ENCODE results near the gene MOB3B. TPM values are rescaled to one million over a fixed set of nuclear protein-coding genes. Genes with fewer than 3 reads are reported as not detected.

MOB3B gene
- total and polyA plus RNA-seq, 10 of the 15 experiments (the other 5 are each of a cell fraction or from before 2014, with no cell fraction given), result 0.44 to 2.7 (median 0.91) TPM

- CTCF ChIA-PET, result interaction anchor here (1.0 kb wide), 1 partner anchor 88 kb away, joined by 3 read pairs; no protein-coding TSS in a partner anchor
- no TSS peak for BruUV-seq (replicated peaks)
- no peak overlapping the region for H3K4me3 ChIP-seq
- no peak for FAIRE-seq
- 68% methylated on average over 4 of the region's 4 CpGs for WGBS (ENCODE audit: insufficient coverage, insufficient replicate concordance, low lambda C conversion rate, missing lambda C conversion rate)
- H3K4me2 ChIP-seq (ENCODE audit: control insufficient read depth, insufficient read depth), result no peak overlapping the region
- H4K20me1 ChIP-seq (ENCODE audit: control insufficient read depth, insufficient read depth), result no peaks in the 10 kb centered on the region
- POLR2A ChIA-PET, result no interaction called here
- H3K27me3 ChIP-seq (replicated peaks in 1 of 2; ENCODE audit: control insufficient read depth in 2 of 2, insufficient read depth in 2 of 2, low read length in 1 of 2), result no peaks in the 10 kb centered on the region
- intact Hi-C loops (cut with micrococcal nuclease; ENCODE audit: unreplicated experiment), result loop anchor here (5.0 kb wide), 1 partner anchor 85 kb away; the partner anchor contains the start of gene MOB3B
- ATAC-seq, result no peak
- no peaks in the 10 kb centered on the region; the same call in 1 of the 3 replicates for H3K9me3 ChIP-seq (replicated peaks; ENCODE audit: control insufficient read depth, insufficient read depth, low read length)
- peaks cover 9% of the 10 kb centered on the region for H3K4me1 ChIP-seq (ENCODE audit: control insufficient read depth, insufficient read depth, low read length)
- H3K36me3 ChIP-seq (ENCODE audit: control insufficient read depth in 2 of 2, insufficient read depth in 2 of 2, low read length in 1 of 2), result no peaks in the 10 kb centered on the region
- H2AFZ ChIP-seq (ENCODE audit: control insufficient read depth, low read depth, low read length), result no peak overlapping the region
- H3K27ac ChIP-seq (ENCODE audit: control insufficient read depth, insufficient read depth), result no peak overlapping the region
- no peaks in the 10 kb centered on the region for H3K79me2 ChIP-seq (ENCODE audit: control insufficient read depth, insufficient read depth, low read length)
- RAD21 ChIA-PET (ENCODE audit: unreplicated experiment), result interaction anchor here (1.6 kb wide), 1 partner anchor 75 kb away, joined by 5 read pairs; no protein-coding TSS in a partner anchor
- TF ChIP-seq IRF4 (IDR thresholded peaks at IDR 0.05; ENCODE audit: low read depth, low read length) (no peak), SMC3 (IDR thresholded peaks at IDR 0.05; ENCODE audit: borderline replicate concordance, low read length) (no peak), MYB (IDR thresholded peaks at IDR 0.05; ENCODE audit: borderline replicate concordance, low read depth, low read length) (no peak), RAD51 (IDR thresholded peaks at IDR 0.05) (no peak), RAD21 (IDR thresholded peaks at IDR 0.05; ENCODE audit: insufficient read depth, low read depth, low read length) (no peak)
- TF ChIP-seq, protein P1, sequence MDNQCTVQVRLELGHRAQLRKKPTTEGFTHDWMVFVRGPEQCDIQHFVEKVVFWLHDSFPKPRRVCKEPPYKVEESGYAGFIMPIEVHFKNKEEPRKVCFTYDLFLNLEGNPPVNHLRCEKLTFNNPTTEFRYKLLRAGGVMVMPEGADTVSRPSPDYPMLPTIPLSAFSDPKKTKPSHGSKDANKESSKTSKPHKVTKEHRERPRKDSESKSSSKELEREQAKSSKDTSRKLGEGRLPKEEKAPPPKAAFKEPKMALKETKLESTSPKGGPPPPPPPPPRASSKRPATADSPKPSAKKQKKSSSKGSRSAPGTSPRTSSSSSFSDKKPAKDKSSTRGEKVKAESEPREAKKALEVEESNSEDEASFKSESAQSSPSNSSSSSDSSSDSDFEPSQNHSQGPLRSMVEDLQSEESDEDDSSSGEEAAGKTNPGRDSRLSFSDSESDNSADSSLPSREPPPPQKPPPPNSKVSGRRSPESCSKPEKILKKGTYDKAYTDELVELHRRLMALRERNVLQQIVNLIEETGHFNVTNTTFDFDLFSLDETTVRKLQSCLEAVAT (IDR thresholded peaks at IDR 0.05), result no peak
- SMC1A ChIA-PET (ENCODE audit: uncharacterized antibody, unreplicated experiment), result interaction anchor here (1.0 to 1.3 kb wide), 4 partner anchors 20 to 75 kb away, joined by 4 read pairs; no protein-coding TSS in a partner anchor
- in situ Hi-C loops (cut with MboI), result no loop called here
- DNase-seq (ENCODE audit: low read depth, low spot score), result no peak
- no peak overlapping the region for H3K9ac ChIP-seq (ENCODE audit: control insufficient read depth, insufficient read depth, low read length)
These were observed 87.2 kb downstream of the MOB3B start for GRCh38 chr9:27442464-27442863.

- WGBS (ENCODE audit: insufficient coverage, insufficient replicate concordance, low lambda C conversion rate, missing lambda C conversion rate), result 40% methylated on average over 4 of the region's 4 CpGs
- no peaks in the 10 kb centered on the region for H3K36me3 ChIP-seq (ENCODE audit: control insufficient read depth in 2 of 2, insufficient read depth in 2 of 2, low read length in 1 of 2)
- peak; percentile 62 for FAIRE-seq
- ChIA-PET SMC1A (ENCODE audit: uncharacterized antibody, unreplicated experiment) (no interaction called here), CTCF (no interaction called here), POLR2A (no interaction called here), RAD21 (ENCODE audit: unreplicated experiment) (interaction anchor here (1.6 kb wide), 1 partner anchor 74 kb away, joined by 5 read pairs; no protein-coding TSS in a partner anchor)
- peak overlapping the region; percentile 4; the same call in 1 of the 2 replicates for H3K4me2 ChIP-seq (ENCODE audit: control insufficient read depth, insufficient read depth)
- peak; percentile 48 for DNase-seq (ENCODE audit: low read depth, low spot score)
- in situ Hi-C loops (cut with MboI), result no loop called here
- no peaks in the 10 kb centered on the region for H3K79me2 ChIP-seq (ENCODE audit: control insufficient read depth, insufficient read depth, low read length)
- intact Hi-C loops (cut with micrococcal nuclease; ENCODE audit: unreplicated experiment), result loop anchor here (2.0 to 5.0 kb wide), 2 partner anchors 63 to 86 kb away; partner anchors contain the start of gene MOB3B
- no peak overlapping the region for H3K9ac ChIP-seq (ENCODE audit: control insufficient read depth, insufficient read depth, low read length)
- H3K27ac ChIP-seq (ENCODE audit: control insufficient read depth, insufficient read depth), result no peak overlapping the region
- H3K9me3 ChIP-seq (replicated peaks; ENCODE audit: control insufficient read depth, insufficient read depth, low read length), result no peaks in the 10 kb centered on the region; the same call in 1 of the 3 replicates
- peaks cover 9% of the 10 kb centered on the region for H3K4me1 ChIP-seq (ENCODE audit: control insufficient read depth, insufficient read depth, low read length)
- no peaks in the 10 kb centered on the region for H4K20me1 ChIP-seq (ENCODE audit: control insufficient read depth, insufficient read depth)
- H3K27me3 ChIP-seq (replicated peaks in 1 of 2; ENCODE audit: control insufficient read depth in 2 of 2, insufficient read depth in 2 of 2, low read length in 1 of 2), result no peaks in the 10 kb centered on the region
- peak; percentile 99 for ATAC-seq
- no TSS peak for BruUV-seq (replicated peaks)
- H3K4me3 ChIP-seq, result no peak overlapping the region
- H2AFZ ChIP-seq (ENCODE audit: control insufficient read depth, low read depth, low read length), result no peak overlapping the region
- TF ChIP-seq CBFB (IDR thresholded peaks at IDR 0.05; ENCODE audit: low read depth) (0 out of 2 replicates have a peak, but pooled peaks have one; percentile 34), CREM (IDR thresholded peaks at IDR 0.05; ENCODE audit: low read depth) (0 out of 2 replicates have a peak, but pooled peaks have one; percentile 39), ATF2 (IDR thresholded peaks at IDR 0.05; ENCODE audit: low read length) (peak; percentile 67; the same call in 1 of the 2 replicates), EP300 (IDR thresholded peaks at IDR 0.05; ENCODE audit: borderline replicate concordance in 1 of 2, control insufficient read depth in 1 of 2, low read depth in 2 of 2, low read length in 2 of 2) (peak; percentile 45 to 47; a peak in 2 of 4 replicates), POLR2AphosphoS2 (IDR thresholded peaks at IDR 0.05; ENCODE audit: low read depth, low read length) (no peak)
These were observed 87.9 kb downstream of the MOB3B start for GRCh38 chr9:27441741-27442070.

Measured in GM12878 (cell line).